Naive thymus-derived CD4-positive, alpha-beta T cell (primary cell): ENCODE measurements around the gene BTBD2. TPM values are rescaled to one million over a fixed set of nuclear protein-coding genes. Genes with fewer than 3 reads are reported as not detected.

Source experiments
- ATAC-seq: fragments of 150-1000 bp; cut with Tn5 transposase; 2 replicates; pipeline ENCODE4 v1.10.0; 2021; ENCODE audit warnings: mild to moderate bottlenecking, moderate library complexity
- CTCF ChIA-PET: fragments of 350-600 bp; sonication (Branson Sonifier 250); formaldehyde crosslinking; loops from one replicate; lab custom pipeline; 2021; ENCODE audit warnings: antibody characterized with exemption; lab: Charles Lee
- POLR2A ChIA-PET: fragments of 350-600 bp; sonication (Branson Sonifier 250); formaldehyde crosslinking; loops from one replicate; lab custom pipeline; 2021; ENCODE audit warnings: antibody characterized with exemption, inconsistent platforms; lab: Charles Lee
- DNase-seq, 9 donors: peaks; one replicate each; pipeline versions ENCODE4 v3.0.0 to v3.0.0-alpha.2; 2020 to 2022; ENCODE audit warnings: mixed read lengths in 1 of 9
- H3K27ac ChIP-seq: one replicate; pipeline ENCODE4 v1.7.0; 2013; ENCODE audit warnings: mild to moderate bottlenecking, low read depth, low read length, moderate library complexity
- H3K27me3 ChIP-seq, 2 donors: one replicate each; pipeline ENCODE4 v1.7.0; 2013; ENCODE audit warnings: low read length in 2 of 2, mild to moderate bottlenecking in 2 of 2, moderate library complexity in 2 of 2; ENCODE audit not compliant: control insufficient read depth in 2 of 2, insufficient read depth in 2 of 2
- H3K36me3 ChIP-seq, 3 experiments: 1 replicate in 2 of 3; 2 replicates in 1 of 3; pipeline ENCODE4 v1.7.0; 2013; ENCODE audit warnings: low read length in 3 of 3, mild to moderate bottlenecking in 3 of 3, moderate library complexity in 1 of 3; ENCODE audit not compliant: insufficient read depth in 3 of 3, control insufficient read depth in 2 of 3
- H3K4me1 ChIP-seq, 2 donors: one replicate each; pipeline ENCODE4 v1.7.0; 2013; ENCODE audit warnings: low read length in 2 of 2, mild to moderate bottlenecking in 2 of 2, moderate library complexity in 1 of 2; ENCODE audit not compliant: control insufficient read depth in 2 of 2, insufficient read depth in 2 of 2
- H3K4me3 ChIP-seq: 2 replicates; pipeline ENCODE4 v1.7.0; 2013; ENCODE audit warnings: mild to moderate bottlenecking, low read length
- H3K9me3 ChIP-seq, 3 experiments: 1 replicate in 2 of 3; 2 replicates in 1 of 3; pipeline ENCODE4 v1.7.0; 2013; ENCODE audit warnings: low read length in 3 of 3; ENCODE audit not compliant: control insufficient read depth in 2 of 3
- H3K27ac Mint-ChIP-seq, 9 donors: one replicate each; pipeline ENCODE4 v1.8.0; 2020 to 2022; ENCODE audit warnings: mixed read lengths in 9 of 9, mild to moderate bottlenecking in 8 of 9, moderate library complexity in 5 of 9, inconsistent platforms in 2 of 9
- H3K27me3 Mint-ChIP-seq, 5 donors: one replicate each; pipeline ENCODE4 v1.8.0; 2021 to 2022; ENCODE audit warnings: mixed read lengths in 5 of 5, mild to moderate bottlenecking in 1 of 5
- H3K36me3 Mint-ChIP-seq, 5 donors: one replicate each; pipeline ENCODE4 v1.8.0; 2020 to 2022; ENCODE audit warnings: mixed read lengths in 5 of 5, mild to moderate bottlenecking in 3 of 5, inconsistent platforms in 1 of 5
- H3K4me1 Mint-ChIP-seq, 7 donors: one replicate each; pipeline ENCODE4 v1.8.0; 2020 to 2022; ENCODE audit warnings: mixed read lengths in 7 of 7, mild to moderate bottlenecking in 3 of 7, inconsistent platforms in 1 of 7
- H3K4me3 Mint-ChIP-seq, 10 donors: one replicate each; pipeline ENCODE4 v1.8.0; 2020 to 2022; ENCODE audit warnings: mild to moderate bottlenecking in 10 of 10, mixed read lengths in 10 of 10, moderate library complexity in 6 of 10, inconsistent platforms in 2 of 10
- H3K9me3 Mint-ChIP-seq, 11 donors: one replicate each; pipeline ENCODE4 v1.8.0; 2020 to 2022; ENCODE audit warnings: mixed read lengths in 11 of 11, mild to moderate bottlenecking in 4 of 11, inconsistent platforms in 1 of 11, moderate library complexity in 1 of 11
- intact Hi-C, 2 donors: fragments of 100-400 bp; cut with micrococcal nuclease; formaldehyde crosslinking; loops; one replicate each; pipeline ENCODE4 v1.15.1; 2023
- polyA plus RNA-seq, 2 donors: library from polyadenylated mRNA; unstranded; fragments of 300-500 nt; fragmentation: Illumina TruSeq; gene quantifications; one replicate each; pipeline ENCODE4 v1.2.3, GENCODE V29; 2021
- total RNA-seq, 6 experiments: library from RNA in 5 of 6; stranded (reverse) in 5 of 6; gene quantifications; 1 replicate in 5 of 6; 2 replicates in 1 of 6; pipeline ENCODE4 v1.2.3 and lab custom pipeline; 2021 to 2026

The BTBD2 gene
- total and polyA plus RNA-seq, 7 experiments from 2014 or later: 5.2 to 70.8 (median 62.5) TPM

GRCh38 chr19:2057484-2058469 is 42.3 kb upstream of the BTBD2 start:
- Histone ChIP-seq H3K36me3 (no peaks in the 10 kb centered on the region), H3K27ac (peak overlapping the region; percentile 99), H3K4me3 (no peak overlapping the region), H3K27me3 (no peaks in the 10 kb centered on the region), H3K9me3 (no peaks in the 10 kb centered on the region), H3K4me1 (peaks cover 38 to 64% of the 10 kb centered on the region in 2 donors)
- ATAC-seq (no peak), DNase-seq (no peak)
- Mint-ChIP-seq H3K36me3 (no peaks in the 10 kb centered on the region), H3K4me1 (peaks cover 28 to 70% (median 41%) of the 10 kb centered on the region in 7 donors), H3K27me3 (no peaks in the 10 kb centered on the region), H3K9me3 (peaks cover 0 to 4% (median 0%) of the 10 kb centered on the region in 11 donors), H3K4me3 (peak overlapping the region in 9 of 10 donors; percentile 14 to 79 (median 60)), H3K27ac (peak overlapping the region; percentile 76 to 92 (median 88))
- ChIA-PET POLR2A (interaction anchor here (0.6 to 1.5 kb wide), 5 partner anchors 17 to 75 kb away, joined by 3 to 8 read pairs (median 4); no protein-coding TSS in a partner anchor), CTCF (no interaction called here)
- intact Hi-C loops: no loop called here

- Mint-ChIP-seq H3K4me3 (peak overlapping the region; percentile 44 to 83 (median 66)), H3K4me1 (peaks cover 23 to 70% (median 38%) of the 10 kb centered on the region in 7 donors), H3K9me3 (peaks cover 0 to 4% (median 0%) of the 10 kb centered on the region in 11 donors), H3K36me3 (no peaks in the 10 kb centered on the region), H3K27ac (peak overlapping the region; percentile 67 to 92 (median 87)), H3K27me3 (no peaks in the 10 kb centered on the region)
- ATAC-seq (no peak), DNase-seq (no peak)
- ChIA-PET CTCF (no interaction called here), POLR2A (interaction anchor here (1.0 to 1.7 kb wide), 7 partner anchors 14 to 38 kb away, joined by 3 to 10 read pairs (median 5); no protein-coding TSS in a partner anchor)
- Histone ChIP-seq H3K4me3 (no peak overlapping the region), H3K27ac (peak overlapping the region; percentile 99), H3K4me1 (peaks cover 41 to 63% of the 10 kb centered on the region in 2 donors), H3K9me3 (no peaks in the 10 kb centered on the region), H3K36me3 (no peaks in the 10 kb centered on the region), H3K27me3 (no peaks in the 10 kb centered on the region)
- intact Hi-C loops: no loop called here
Observed at GRCh38 chr19:2056837-2057192, 41.3 kb upstream of the BTBD2 start.

GRCh38 chr19:2055931-2056836 is 40.7 kb upstream of the BTBD2 start:
- ChIA-PET CTCF (no interaction called here), POLR2A (interaction anchor here (0.6 to 1.7 kb wide), 7 partner anchors 12 to 133 kb away, joined by 3 to 10 read pairs (median 4); no protein-coding TSS in a partner anchor)
- Histone ChIP-seq H3K27ac (peak overlapping the region; percentile 99), H3K4me1 (peaks cover 46 to 69% of the 10 kb centered on the region in 2 donors), H3K27me3 (no peaks in the 10 kb centered on the region), H3K36me3 (no peaks in the 10 kb centered on the region), H3K9me3 (no peaks in the 10 kb centered on the region), H3K4me3 (no peak overlapping the region)
- Mint-ChIP-seq H3K9me3 (peaks cover 0 to 4% (median 0%) of the 10 kb centered on the region in 11 donors), H3K27ac (peak overlapping the region; percentile 78 to 95 (median 92)), H3K27me3 (no peaks in the 10 kb centered on the region), H3K4me1 (peaks cover 23 to 70% (median 40%) of the 10 kb centered on the region in 7 donors), H3K36me3 (no peaks in the 10 kb centered on the region), H3K4me3 (peak overlapping the region; percentile 49 to 83 (median 73))
- ATAC-seq: no peak
- no peak for DNase-seq
- intact Hi-C loops: no loop called here

GRCh38 chr19:2054763-2055162 is 39.2 kb upstream of the BTBD2 start:
- CTCF ChIA-PET: interaction anchor here (0.7 kb wide), 1 partner anchor 483 kb away, joined by 3 read pairs; no protein-coding TSS in a partner anchor
- Histone ChIP-seq H3K27me3 (no peaks in the 10 kb centered on the region), H3K27ac (peak overlapping the region; percentile 99), H3K36me3 (peaks cover 0 to 6% (median 0%) of the 10 kb centered on the region in 3 experiments), H3K9me3 (no peaks in the 10 kb centered on the region), H3K4me1 (peaks cover 35 to 60% of the 10 kb centered on the region in 2 donors), H3K4me3 (no peak overlapping the region)
- Mint-ChIP-seq H3K27ac (peak overlapping the region; percentile 78 to 95 (median 89)), H3K36me3 (peaks cover 0 to 3% (median 0%) of the 10 kb centered on the region in 5 donors), H3K4me3 (peak overlapping the region in 9 of 10 donors; percentile 29 to 72 (median 62)), H3K4me1 (peaks cover 14 to 62% (median 35%) of the 10 kb centered on the region in 7 donors), H3K27me3 (no peaks in the 10 kb centered on the region), H3K9me3 (no peaks in the 10 kb centered on the region)
- POLR2A ChIA-PET: interaction anchor here (0.6 to 1.1 kb wide), 4 partner anchors 14 to 1311 kb away, joined by 3 to 4 read pairs (median 4); no protein-coding TSS in a partner anchor
- intact Hi-C loops: loop anchor here in 1 of 2 donors (5.0 kb wide), 1 partner anchor 192 kb away; the partner anchor contains the start of gene KLF16
- no peak for DNase-seq
- ATAC-seq: no peak

- CTCF ChIA-PET: interaction anchor here (0.6 to 0.7 kb wide), 3 partner anchors 30 to 482 kb away, joined by 3 to 4 read pairs (median 3); no protein-coding TSS in a partner anchor
- peak overlapping the region in 1 of 10 donors; percentile 13 for H3K4me3 Mint-ChIP-seq
- ATAC-seq: no peak
Observed at GRCh38 chr19:2053601-2054389, 38.3 kb upstream of the BTBD2 start.

More at GRCh38 chr19:2053601-2054389, 38.3 kb upstream of the BTBD2 start:
- intact Hi-C loops: loop anchor here in 1 of 2 donors (5.0 kb wide), 1 partner anchor 191 kb away; the partner anchor contains the start of gene KLF16
- peak overlapping the region; percentile 90 for H3K27ac ChIP-seq
- H3K4me1 ChIP-seq: peaks cover 43 to 60% of the 10 kb centered on the region in 2 donors
- peaks cover 0 to 14% (median 0%) of the 10 kb centered on the region in 3 experiments for H3K36me3 ChIP-seq
- Mint-ChIP-seq H3K36me3 (peaks cover 0 to 4% (median 0%) of the 10 kb centered on the region in 5 donors), H3K4me1 (peaks cover 14 to 63% (median 40%) of the 10 kb centered on the region in 7 donors), H3K27ac (peak overlapping the region in 7 of 9 donors; percentile 72 to 94 (median 89)), H3K9me3 (no peaks in the 10 kb centered on the region), H3K27me3 (no peaks in the 10 kb centered on the region)
- H3K9me3 ChIP-seq: no peaks in the 10 kb centered on the region
- no peaks in the 10 kb centered on the region for H3K27me3 ChIP-seq
- DNase-seq: no peak
- H3K4me3 ChIP-seq: no peak overlapping the region
- POLR2A ChIA-PET: interaction anchor here (0.5 to 2.7 kb wide), 8 partner anchors 9 to 41 kb away, joined by 3 to 28 read pairs (median 6); partner anchors contain the start of gene MOB3A
